Mammary epithelial cell (primary cell): ENCODE data around the gene NASP.
"Not testable (repeated sequence)": the region's sequence is repeated elsewhere in the genome, so short reads cannot be mapped to it uniquely, and the experiment has no call there.

Experiments
- EZH2 ChIP-seq: IDR thresholded peaks from 2 replicates; pipeline ENCODE4 v1.6.1; 2012; ENCODE audit warnings: low read length, inconsistent platforms, borderline replicate concordance
- TF ChIP-seq, protein P1 (sequence below), 2 donors: IDR thresholded peaks in 1 of 2; conservative IDR thresholded peaks in 1 of 2; 2 replicates each; pipeline ENCODE4 v1.5.1; 2011 to 2012; ENCODE audit warnings: inconsistent platforms in 2 of 2, low read length in 2 of 2, mild to moderate bottlenecking in 2 of 2, control low read depth in 1 of 2, low read depth in 1 of 2; ENCODE audit not compliant: insufficient read depth in 1 of 2; ENCODE audit errors: extremely low read depth in 1 of 2

DNA sequence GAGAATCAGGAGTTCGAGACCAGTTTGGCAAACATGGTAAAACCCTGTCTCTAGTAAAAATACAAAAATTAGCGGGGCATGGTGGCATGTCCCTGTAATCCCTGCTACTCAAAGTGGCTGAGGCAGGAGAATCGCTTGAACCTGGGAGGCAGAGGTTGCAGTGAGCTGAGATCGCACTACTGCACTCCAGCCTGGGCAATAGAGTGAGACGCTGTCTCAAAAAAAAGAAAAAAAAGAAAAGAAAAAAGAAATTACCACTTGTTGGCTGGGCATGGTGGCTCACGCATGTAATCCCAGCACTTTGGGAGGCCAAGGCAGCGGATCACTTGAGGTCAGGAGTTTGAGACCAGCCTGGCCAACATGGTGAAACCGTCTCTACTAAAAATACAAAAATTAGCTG, 12.9 kb downstream of the NASP start:
- TF ChIP-seq, protein P1, sequence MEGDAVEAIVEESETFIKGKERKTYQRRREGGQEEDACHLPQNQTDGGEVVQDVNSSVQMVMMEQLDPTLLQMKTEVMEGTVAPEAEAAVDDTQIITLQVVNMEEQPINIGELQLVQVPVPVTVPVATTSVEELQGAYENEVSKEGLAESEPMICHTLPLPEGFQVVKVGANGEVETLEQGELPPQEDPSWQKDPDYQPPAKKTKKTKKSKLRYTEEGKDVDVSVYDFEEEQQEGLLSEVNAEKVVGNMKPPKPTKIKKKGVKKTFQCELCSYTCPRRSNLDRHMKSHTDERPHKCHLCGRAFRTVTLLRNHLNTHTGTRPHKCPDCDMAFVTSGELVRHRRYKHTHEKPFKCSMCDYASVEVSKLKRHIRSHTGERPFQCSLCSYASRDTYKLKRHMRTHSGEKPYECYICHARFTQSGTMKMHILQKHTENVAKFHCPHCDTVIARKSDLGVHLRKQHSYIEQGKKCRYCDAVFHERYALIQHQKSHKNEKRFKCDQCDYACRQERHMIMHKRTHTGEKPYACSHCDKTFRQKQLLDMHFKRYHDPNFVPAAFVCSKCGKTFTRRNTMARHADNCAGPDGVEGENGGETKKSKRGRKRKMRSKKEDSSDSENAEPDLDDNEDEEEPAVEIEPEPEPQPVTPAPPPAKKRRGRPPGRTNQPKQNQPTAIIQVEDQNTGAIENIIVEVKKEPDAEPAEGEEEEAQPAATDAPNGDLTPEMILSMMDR (conservative IDR thresholded peaks at IDR 0.05 in 1 of 2, IDR thresholded peaks at IDR 0.05 in 1 of 2; ENCODE audit: extremely low read depth in 1 of 2, insufficient read depth in 1 of 2, low read depth in 1 of 2, low read length in 2 of 2), result not testable (repeated sequence)
- not testable (repeated sequence) for TF ChIP-seq EZH2
